Dedifferentiated amniotic fluid mesenchymal stem cell (primary cell): ENCODE results near the gene SLC39A13.

Experiments used
- DNase-seq: peaks from one replicate; pipeline ENCODE4 v3.0.0-alpha.2; 2016; ENCODE audit errors: extremely low spot score

Gene SLC39A13

DNA sequence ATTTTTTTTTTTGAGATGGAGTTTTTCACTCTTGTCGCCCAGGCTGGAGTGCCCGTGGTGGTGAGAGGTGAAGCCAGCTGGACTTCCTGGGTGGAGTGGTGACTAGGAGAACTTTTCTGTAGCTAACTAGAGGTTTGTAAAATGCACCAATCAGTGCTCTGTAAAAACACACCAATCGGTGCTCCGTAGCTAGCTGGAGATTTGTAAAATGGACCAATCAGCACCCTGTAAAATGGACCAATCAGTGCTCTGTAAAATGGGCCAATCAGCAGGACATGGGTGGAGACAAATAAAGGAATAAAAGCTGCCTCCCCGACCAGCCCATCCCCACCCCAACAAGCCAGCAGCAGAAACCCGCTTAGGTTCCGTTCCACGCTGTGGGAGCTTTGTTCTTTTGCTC, 45.0 kb downstream of the SLC39A13 start:
- DNase-seq = no peak

DNA sequence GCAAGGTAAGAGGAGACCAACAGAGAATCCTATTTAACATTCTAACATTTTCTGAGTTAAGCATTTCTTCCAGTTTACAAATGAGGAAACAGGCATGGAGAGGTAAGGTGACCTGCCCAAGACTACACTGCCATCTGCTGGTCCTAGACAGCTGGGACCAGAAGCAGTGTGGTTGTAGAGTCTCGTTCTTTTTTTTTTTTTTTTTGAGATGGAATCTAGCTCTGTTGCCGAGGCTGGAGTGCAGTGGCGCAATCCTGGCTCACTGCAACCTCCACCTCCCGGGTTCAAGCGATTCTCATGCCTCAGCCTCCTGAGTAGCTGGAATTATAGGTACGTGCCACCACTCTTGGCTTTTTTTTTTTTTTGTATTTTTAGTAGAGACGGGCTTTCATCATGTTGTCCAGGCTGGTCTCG, 45.9 kb downstream of the SLC39A13 start:
- DNase-seq = peak; percentile 62

GRCh38 chr11:47460571-47461235, 52.3 kb downstream of the SLC39A13 start:
- no peak for DNase-seq

GRCh38 chr11:47461876-47462275, 53.5 kb downstream of the SLC39A13 start:
- DNase-seq = no peak

DNA sequence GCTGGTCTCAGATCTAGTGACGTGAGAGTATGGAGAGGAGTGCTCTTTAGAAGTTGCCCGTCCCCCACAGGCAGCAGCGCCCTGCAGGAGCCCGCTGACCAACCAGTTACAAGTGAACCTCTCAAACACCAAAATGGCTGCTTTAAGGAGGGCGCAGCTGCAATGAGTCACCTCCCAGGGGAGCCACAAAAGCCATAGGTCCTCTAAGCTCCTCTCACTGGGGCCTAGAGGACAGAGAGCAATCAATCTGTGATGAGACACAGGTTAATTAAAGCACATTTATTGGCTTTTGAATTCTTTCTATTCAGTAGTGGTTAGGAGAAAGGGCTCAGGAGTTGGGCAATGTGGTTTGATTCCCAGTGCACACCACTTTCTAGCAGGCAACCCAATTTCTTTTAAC, 56.1 kb downstream of the SLC39A13 start:
- DNase-seq = no peak
